Hindlimb muscle (tissue), 1 donor: ENCODE results near the gene ALDH8A1. TPM values are rescaled to one million over a fixed set of nuclear protein-coding genes. Genes with fewer than 3 reads are reported as not detected.
A peak's percentile ranks its signal among the peaks of the same experiment; 100 is the strongest.
"Not testable (repeated sequence)": the region's sequence is repeated elsewhere in the genome, so short reads cannot be mapped to it uniquely, and the experiment has no call there.

ENCODE experiments used
- DNase-seq: peaks from one replicate; pipeline ENCODE4 v3.0.0-alpha.2; 2013
- polyA plus RNA-seq: library from polyadenylated mRNA; unstranded; fragments of 120-200 nt; gene quantifications from one replicate; pipeline ENCODE4 v1.2.1, GENCODE V29; 2013; ENCODE audit not compliant: insufficient read length

The ALDH8A1 gene
- polyA plus RNA-seq, 1 donor = 1.1 TPM

DNA sequence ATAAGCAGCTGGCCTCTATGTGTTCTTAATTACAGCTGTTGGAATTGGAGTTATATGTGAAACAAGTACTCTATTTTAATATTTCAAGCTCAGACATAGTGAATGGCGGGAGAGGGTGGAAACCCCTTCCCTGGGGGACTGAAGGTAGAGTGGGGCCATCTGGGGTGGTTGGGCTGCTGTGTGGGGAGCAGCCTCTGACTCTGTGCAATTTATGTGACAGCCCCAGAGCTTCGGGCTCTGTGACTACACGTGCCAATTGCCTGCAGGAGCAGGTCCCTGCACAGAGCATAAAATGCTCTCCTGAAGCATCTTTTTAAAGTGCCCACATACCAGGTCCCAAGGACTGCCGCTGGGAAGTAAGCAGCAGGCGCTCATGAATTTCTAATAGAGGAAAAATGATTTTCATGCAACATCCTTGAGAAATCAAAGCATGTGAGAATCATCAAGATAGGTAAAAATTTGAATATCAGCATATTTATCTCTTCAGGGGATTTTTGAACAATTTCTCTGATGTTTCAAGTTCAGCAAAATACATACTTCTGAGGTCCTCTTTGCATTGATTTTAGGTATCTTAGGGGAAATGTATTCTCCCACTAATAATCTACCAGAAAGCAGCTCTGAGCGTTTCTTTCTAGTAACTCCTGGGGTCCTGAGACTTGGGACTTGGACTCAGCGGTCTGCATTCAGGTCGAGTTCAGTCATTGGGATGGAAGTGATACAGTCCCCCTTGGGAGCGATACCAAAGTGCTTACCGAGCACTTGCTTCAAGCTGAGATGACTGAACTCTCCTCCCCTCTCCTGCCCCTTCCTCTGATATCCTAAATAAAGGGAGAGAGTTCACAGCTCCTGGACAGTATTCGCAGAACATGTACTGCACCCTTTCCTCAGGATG lies 40.0 kb downstream of the ALDH8A1 start:
- DNase-seq = no peak

DNA sequence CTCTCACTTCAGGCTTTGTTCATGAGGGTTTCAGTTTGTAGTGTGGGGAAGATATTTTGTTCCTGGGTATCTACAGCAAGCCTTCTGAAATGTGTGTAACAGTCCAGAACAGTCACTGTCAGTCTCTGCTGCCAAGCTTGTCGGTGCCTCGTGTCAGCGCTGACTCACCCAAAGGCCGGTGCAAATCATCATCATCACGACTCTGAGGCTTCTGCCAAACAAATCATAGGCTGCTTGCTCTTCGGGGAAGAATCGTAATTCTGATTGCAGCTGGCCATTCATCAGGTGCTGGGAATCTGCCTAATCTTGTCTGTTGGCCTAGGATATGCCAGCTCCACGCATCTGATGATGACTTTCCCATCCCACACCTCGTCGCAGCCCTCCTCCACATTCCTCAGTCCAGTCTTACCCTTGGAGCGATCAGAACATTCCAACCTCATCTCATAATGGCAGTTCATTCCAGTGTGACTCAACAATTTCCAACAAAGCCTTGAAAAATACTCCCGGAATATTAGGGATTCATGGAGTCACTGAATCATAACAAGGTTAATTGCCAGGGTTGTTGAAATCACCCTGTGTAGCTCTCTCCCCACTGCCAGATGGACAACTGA lies 40.9 kb downstream of the ALDH8A1 start:
- DNase-seq = peak; percentile 83

DNA sequence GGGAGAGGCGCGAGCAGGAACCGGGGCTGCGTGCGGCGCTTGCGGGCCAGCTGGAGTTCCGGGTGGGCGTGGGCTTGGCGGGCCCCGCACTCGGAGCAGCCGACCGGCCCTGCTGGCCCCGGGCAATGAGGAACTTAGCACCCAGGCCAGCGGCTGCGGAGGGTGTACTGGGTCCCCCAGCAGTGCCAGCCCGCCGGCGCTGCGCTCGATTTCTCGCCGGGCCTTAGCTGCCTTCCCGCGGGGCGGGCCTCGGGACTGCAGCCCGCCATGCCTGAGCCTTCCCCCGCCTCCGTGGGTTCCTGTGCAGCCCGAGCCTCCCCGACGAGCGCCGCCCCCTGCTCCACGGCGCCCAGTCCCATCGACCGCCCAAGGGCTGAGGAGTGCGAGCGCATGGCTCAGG lies 45.2 kb downstream of the ALDH8A1 start:
- DNase-seq = not testable (repeated sequence)

DNA sequence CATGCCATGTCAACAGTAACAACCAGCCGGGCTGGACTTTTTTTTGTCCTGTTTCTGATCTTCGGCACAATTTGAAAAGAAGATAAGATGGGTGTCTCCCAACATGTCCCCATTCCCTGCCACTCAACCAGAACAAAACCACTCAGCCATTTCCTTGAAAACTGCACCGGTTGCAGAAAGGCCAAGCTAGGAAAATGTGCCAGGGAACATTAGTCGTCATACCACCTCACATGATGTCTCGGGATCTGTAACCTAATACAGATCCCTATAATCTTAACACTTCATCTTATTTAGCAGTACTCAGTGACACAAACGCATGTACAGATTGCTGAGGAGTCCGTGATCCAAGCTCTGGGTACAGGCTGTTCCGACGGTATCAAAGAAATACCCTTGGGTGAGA lies 46.5 kb downstream of the ALDH8A1 start:
- DNase-seq = no peak

DNA sequence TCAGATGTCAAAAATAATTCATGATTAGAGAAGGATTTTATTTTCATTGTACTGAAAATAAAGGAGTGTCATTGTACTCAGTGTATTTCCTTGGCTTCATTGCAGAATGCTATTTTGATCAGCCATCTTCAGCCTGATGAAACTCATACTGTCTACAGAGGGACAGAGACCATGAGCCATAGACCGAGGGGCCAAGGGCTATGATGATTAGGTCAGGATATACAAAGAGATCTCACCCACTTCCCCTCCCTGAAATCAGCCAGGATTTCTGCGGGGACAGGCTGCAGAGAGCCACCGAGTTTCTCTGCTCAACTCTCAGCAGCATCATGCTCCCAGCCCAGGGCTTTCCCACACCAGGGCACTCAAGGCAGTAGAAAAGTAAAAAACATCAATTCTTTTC lies 47.0 kb downstream of the ALDH8A1 start:
- DNase-seq = no peak

DNA sequence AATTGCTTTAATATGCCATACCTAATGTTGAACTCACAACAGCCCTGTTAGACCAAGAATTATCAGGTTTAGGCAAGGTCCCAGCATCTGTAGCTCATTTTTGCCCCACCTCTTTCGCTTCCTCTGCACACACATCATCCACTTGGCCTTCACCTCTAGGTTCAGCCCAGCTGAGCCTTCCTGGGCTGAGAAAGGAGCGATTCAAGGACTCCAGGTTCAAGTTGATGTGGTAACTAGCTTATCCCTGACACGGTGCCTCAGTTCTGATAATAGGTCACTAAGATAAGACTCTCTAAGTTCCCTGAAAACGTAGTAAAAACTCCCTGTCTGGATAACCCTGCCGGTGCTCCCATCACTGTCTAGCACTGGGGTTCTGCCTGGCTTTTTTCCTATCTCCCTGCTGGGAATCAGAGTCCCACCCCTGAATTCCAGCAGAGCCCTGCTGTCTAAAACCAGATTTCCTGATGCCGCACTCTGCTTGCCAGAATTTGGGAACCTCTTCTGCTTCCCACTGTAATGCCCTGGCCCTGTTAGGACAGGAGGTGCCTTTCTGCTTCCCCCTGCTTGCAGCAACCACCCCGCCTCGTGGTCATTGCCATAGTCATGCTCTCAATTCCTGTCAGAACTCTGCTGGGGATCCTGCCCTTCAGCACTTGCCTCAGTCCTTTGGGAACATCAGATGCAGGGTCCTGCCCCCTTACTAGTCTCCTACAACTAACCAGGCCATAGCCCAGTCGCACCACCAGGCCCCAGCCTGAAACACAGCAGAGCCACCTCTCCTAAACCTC lies 47.6 kb downstream of the ALDH8A1 start:
- no peak for DNase-seq

DNA sequence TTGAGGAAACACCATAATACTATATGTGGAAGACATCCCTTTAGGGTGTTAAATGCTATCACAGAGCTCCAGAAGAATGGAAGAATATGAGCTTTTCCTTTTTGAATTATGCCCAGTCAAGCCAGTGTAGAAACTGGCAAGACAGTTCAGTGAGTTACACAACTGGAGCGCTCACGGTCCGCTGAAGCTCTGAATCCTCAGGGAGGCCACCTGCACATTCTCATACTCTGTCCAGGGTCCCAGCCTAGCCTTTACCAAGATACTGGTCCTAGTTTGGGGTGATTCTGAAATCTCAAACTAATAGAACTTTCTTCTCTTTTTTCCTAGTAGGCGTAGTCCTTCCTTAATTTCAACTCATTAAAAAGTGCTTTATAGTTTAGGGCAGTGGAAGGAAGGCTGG lies 51.3 kb downstream of the ALDH8A1 start:
- DNase-seq = no peak

DNA sequence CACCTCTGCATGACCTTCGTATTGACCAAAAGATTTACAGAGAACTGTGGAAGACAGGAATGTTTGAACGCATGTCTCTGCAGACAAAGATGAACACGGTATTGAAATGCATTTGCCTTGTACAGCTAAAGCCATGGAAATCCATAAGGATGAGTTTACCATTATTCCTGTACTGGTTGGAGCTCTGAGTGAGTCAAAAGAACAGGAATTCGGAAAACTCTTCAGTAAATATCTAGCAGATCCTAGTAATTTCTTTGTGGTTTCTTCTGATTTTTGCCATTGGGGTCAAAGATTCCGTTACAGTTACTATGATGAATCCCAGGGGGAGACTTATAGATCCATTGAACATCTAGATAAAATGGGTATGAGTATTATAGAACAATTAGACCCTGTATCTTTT lies 51.7 kb downstream of the ALDH8A1 start:
- DNase-seq = not testable (repeated sequence)

DNA sequence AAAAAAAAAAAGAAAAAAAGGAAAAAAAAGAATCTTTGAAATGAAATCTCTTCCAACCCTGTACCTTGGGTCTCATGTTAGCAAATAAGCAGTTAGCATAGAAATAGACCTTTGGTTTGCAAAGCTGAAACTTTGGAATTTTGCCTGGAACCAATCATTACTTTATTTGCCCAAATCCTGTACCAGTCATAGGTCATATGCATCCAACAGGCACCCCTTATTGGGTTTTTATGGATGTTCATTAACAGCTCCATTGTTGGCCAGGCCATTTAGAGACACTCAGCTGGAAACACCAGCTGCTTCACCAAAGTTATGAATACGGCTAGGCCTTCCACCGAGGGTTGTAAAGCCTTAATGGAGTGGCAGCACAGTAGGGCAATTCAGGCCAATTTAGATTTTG lies 53.0 kb downstream of the ALDH8A1 start:
- DNase-seq = no peak

DNA sequence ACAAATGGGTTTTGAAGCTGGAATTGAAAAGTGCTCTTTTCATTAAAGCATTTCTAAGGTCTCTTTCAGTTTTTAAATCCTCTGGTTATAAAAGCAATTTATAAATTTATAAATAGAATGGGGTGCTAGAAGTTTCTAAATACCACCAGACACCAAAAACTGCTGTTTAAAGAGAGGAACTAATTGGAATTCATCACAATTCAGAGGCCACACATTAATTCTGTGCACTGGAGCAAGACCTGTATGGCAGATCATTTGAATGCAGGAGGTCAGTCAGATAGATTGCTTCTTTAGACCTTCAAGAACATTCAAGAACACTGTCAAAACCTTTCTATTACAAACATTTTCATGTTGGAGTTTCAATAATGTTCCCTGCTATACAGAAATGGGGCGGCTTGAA lies 55.1 kb downstream of the ALDH8A1 start:
- DNase-seq = no peak

DNA sequence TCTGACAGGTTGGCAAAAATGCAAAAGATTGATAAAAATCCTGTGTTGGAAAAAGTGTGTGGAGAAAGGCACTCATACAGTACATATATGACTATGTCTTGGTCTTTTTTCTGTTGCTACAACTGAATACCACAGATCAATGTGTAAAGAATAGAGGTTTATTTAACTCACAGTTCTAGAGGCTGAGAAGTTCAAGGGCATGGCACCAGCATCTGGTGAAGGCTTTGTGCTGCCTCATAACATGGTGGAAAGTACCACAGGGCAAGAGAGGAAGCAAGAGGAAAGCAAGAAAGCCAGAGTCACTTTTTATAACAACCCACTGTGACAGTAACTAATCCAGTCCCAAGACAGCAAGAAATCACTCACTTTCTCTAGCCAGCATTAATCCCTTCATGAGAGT lies 57.5 kb downstream of the ALDH8A1 start:
- DNase-seq = no peak

DNA sequence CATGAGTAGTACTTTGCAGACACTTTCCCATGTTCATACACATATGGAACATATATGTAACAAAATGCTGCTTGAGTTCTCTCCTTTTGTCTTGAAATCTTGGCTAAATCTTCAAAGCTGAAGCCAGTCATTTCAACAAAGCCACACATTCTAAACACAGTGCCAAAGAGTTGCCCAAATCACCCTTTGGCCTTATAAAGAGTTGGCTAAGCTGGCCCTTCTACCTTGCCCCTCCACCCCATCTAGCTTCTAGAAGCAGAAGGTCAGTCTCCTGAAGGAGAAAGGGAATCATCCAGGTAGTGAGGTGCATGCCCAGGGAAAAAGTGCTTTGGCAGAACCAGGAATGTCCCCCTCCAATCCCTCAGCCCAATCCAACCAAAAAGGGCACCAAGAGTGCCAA lies 58.3 kb downstream of the ALDH8A1 start:
- no peak for DNase-seq

DNA sequence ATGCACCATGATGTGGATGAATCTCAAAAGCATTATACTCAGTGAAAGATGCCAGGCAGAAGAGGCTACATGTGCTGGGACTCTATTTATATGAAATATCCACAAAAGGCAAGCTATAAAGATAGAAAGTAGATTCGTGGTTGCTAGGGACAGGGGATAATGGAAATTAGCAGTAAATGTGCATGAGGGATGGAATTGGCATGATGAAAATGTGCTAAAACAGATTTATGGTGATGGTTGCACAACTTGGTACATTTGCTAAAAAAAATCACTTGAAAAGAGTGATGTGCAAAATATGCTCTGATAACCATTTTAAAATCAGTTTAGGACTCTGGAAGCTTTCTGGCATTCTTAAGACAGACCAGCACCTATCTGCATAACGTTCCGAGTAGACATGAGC lies 61.6 kb downstream of the ALDH8A1 start:
- no peak for DNase-seq

DNA sequence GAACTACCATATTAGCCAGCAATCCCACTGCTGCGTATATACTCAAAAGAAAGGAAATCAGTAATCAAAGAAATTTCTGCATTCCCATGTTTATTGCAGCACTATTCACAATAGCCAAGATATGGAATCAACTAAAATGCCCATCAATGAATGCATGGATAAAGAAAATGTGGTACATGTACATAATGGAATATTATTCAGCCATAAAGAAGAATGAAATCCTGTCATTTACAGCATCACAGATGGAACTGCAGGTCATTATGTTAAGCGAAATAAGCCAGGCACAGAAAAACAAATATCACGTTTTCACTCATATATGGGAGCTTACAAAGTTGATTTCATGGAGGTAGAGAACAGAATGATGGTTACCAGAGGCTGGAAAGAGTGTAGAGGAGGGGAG lies 65.1 kb downstream of the ALDH8A1 start:
- no peak for DNase-seq

DNA sequence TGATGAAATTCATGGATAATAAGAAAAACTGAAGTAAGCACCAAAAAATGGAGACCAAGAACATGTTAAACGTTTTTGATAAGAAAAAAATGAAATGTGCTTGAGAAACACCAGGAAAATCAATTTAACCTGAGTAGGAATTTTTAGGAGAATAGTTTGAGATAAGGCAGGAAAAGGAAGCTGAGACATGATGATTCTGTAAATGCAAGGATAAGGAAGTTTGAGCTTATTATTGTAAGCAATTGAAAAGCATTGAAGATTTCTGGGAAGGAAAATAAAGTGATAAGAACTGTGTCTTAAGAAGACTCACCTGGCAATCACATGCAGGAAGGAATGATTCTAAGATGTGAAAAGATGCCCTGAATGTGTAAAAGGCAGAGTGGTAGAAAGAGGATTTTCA lies 66.6 kb downstream of the ALDH8A1 start:
- DNase-seq = no peak

DNA sequence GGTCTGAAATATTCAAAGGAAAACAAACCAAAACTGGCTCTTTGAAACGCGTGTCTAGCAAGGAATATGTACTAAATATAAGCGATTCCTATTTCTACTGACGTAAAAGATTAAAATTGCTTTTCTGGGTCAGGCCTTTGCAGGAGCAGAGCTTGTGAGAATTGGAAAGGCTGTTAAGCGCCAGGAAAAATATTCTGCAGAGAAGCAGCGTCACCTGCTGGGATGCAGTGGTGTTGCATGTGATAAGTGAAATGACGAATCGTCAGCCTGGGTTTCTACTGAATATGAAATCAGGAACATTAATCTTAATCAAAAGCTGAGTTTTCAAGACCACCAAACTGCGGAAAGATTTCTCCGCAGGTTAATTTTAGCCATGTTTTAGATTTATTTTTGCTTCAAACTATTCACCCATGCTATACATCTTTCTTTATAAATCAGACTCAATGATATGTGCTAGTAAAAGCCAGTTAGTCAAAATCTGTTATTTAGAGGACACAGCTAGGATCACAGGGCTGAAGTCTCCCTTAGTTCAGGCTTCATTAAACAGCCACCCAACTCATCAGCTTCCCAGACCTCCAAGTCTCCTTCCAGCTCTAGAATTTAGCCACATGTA lies 67.4 kb downstream of the ALDH8A1 start:
- DNase-seq = peak; percentile 36

DNA sequence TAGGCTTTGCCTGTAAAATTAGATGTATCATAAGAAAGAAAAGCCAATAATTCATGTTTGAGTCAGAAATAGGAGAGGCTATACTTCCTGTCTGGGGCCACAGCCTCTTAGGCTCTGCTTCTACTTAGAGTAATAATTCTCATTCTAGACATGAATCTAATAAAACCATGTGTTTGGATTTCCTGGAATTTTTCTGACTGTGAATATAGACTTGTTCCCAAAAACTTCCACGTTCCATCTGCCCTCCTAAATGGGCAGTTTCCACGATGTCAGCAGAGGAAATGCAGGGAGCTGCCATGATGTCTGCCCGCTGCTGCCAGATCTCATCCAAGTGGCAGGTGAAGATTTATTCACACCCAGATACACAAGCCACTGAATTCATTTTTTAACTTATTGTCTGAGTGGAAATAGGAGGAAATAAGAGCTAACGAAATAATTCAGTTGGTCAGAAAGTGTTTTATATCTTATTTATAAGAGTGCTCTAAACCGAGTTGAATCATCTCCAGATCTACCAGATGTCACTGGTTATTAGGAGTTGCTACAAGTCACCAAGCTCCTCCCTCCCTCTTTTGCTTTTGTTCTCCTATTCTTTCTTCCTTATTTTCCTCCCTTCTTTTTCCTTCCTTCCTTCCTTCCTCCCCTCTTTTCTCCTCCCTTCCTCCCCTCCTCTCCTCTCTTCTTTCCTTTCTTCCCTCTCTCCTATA lies 69.3 kb downstream of the ALDH8A1 start:
- DNase-seq = no peak

DNA sequence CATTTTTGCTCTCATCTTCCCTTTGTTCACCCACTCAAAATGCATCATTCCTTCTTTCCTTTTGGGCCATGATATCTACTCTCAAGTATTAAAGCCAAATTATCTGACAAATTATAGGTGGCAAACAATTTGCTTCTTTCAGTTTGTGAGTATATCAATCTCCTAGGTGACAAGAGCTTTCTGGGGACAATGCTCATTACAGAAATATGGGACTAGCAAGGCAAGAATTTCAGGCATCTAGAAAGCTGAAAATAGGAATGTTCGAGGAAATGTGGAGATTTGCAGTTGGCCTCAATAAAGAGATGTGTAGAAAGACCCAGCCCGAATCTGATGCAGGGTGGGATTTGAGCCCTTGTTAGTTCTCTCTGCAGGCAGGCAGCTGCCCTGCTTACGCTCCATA lies 71.8 kb downstream of the ALDH8A1 start:
- DNase-seq = no peak

DNA sequence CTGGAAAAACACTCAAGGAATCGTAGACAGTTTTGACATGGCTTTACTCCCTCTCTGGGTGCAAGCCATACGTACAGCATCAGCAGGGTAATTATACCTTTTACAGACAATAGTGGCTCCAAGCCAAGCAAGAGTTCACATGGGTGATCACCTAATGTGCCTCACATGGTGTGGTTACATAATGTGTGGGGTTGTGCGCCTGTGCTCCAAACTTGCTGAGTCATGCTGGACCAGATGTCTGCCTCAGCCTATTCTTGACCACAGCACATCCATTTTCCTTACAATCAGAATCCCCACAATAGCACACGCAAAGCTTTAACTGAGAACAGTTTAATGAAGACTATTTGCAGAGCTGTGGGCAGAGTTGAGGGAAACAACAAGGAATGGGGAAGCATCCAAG lies 74.5 kb downstream of the ALDH8A1 start:
- DNase-seq = no peak

DNA sequence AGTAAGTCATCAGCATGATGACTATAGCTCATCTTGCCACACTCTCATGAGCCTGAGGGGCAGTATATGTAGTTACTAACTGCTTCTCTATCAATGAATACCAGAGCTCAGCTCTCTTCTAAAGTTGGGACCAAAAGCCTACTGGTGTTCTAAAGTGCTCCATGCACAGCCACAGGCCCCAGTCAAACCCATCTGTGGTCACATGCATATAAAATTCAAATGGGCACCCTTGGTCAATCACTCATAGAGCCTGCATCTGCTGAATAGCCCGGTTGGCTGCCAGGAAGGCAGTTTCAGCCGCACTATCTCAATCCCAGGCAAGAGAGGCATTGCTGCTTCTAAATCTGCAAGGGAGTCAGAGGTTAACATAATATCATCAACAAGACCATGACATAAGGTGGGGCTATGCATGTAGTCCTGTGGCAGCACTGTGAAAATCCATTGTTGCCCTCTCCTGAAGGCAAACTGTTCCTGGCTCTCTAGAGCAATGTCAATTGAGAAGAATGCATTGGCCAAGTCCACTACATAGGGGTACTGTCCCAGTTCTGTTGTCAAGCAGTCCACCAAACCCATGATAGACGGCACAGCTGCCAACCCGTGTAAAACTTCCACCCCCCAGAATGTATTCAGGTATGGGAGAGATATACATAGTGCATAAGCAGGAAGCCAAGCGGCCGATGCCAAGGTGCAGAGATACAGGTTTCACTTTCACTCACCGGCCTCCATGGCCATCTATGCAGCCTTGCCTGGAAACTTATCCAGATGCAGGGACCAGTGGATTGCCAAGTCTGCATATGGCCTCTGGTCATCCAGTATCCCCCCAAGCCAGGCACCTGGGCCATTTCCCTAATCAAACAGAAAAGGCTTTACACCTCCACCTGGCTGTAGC lies 76.2 kb downstream of the ALDH8A1 start:
- DNase-seq = no peak
